HG02588 (cell line): ENCODE data around the gene MMP14.
"Not testable (repeated sequence)": the region's sequence is repeated elsewhere in the genome, so short reads cannot be mapped to it uniquely, and the experiment has no call there.

Source experiments
- ATAC-seq: cut with Tn5 transposase; IDR thresholded peaks from one replicate; pipeline ENCODE4 v1.9.1; 2021; ENCODE audit warnings: mild to moderate bottlenecking, moderate library complexity; ENCODE audit not compliant: unreplicated experiment

MMP14 gene

GRCh38 chr14:22836301-22837113 is at the start of gene MMP14:
MMP14 (plus strand) TSS chr14:22836585; CDS start chr14:22836818, 233 bp downstream.
- no peak for ATAC-seq

- no peak for ATAC-seq
Measured at GRCh38 chr14:22786685-22787084, 49.7 kb upstream of the MMP14 start.

- no peak for ATAC-seq
Measured at GRCh38 chr14:22791301-22791700, 45.1 kb upstream of the MMP14 start.

- ATAC-seq: no peak
Measured at GRCh38 chr14:22792158-22792557, 44.2 kb upstream of the MMP14 start.

- not testable (repeated sequence) for ATAC-seq
Measured at GRCh38 chr14:22793550-22793949, 42.8 kb upstream of the MMP14 start.

- no peak for ATAC-seq
Measured at GRCh38 chr14:22793976-22794375, 42.4 kb upstream of the MMP14 start.

- peak; percentile 43 for ATAC-seq
Measured at GRCh38 chr14:22794551-22794951, 41.8 kb upstream of the MMP14 start.

GRCh38 chr14:22796087-22796707 is 40.2 kb upstream of the MMP14 start:
- ATAC-seq: peak; percentile 60

- ATAC-seq: no peak
Measured at GRCh38 chr14:22797017-22797917, 39.1 kb upstream of the MMP14 start.

GRCh38 chr14:22798528-22798927 is 37.9 kb upstream of the MMP14 start:
- ATAC-seq: no peak

- no peak for ATAC-seq
Measured at GRCh38 chr14:22800346-22800745, 36.0 kb upstream of the MMP14 start.

- ATAC-seq: no peak
Measured at GRCh38 chr14:22801716-22802115, 34.7 kb upstream of the MMP14 start.

- peak; percentile 48 for ATAC-seq
Measured at GRCh38 chr14:22802860-22803686, 33.3 kb upstream of the MMP14 start.

- ATAC-seq: peak; percentile 32
Measured at GRCh38 chr14:22803687-22803974, 32.8 kb upstream of the MMP14 start.

GRCh38 chr14:22805235-22805634 is 31.1 kb upstream of the MMP14 start:
- not testable (repeated sequence) for ATAC-seq

- no peak for ATAC-seq
Measured at GRCh38 chr14:22807432-22808087, 28.8 kb upstream of the MMP14 start.

- no peak for ATAC-seq
Measured at GRCh38 chr14:22808388-22809209, 27.8 kb upstream of the MMP14 start.

- no peak for ATAC-seq
Measured at GRCh38 chr14:22811722-22812121, 24.7 kb upstream of the MMP14 start.

- no peak for ATAC-seq
Measured at GRCh38 chr14:22812744-22813143, 23.6 kb upstream of the MMP14 start.
